GM19035 (cell line): ENCODE results near the gene TBX5.

Experiments used
- ATAC-seq: cut with Tn5 transposase; IDR thresholded peaks from one replicate; pipeline ENCODE4 v1.9.1; 2021; ENCODE audit not compliant: unreplicated experiment

Gene TBX5

DNA sequence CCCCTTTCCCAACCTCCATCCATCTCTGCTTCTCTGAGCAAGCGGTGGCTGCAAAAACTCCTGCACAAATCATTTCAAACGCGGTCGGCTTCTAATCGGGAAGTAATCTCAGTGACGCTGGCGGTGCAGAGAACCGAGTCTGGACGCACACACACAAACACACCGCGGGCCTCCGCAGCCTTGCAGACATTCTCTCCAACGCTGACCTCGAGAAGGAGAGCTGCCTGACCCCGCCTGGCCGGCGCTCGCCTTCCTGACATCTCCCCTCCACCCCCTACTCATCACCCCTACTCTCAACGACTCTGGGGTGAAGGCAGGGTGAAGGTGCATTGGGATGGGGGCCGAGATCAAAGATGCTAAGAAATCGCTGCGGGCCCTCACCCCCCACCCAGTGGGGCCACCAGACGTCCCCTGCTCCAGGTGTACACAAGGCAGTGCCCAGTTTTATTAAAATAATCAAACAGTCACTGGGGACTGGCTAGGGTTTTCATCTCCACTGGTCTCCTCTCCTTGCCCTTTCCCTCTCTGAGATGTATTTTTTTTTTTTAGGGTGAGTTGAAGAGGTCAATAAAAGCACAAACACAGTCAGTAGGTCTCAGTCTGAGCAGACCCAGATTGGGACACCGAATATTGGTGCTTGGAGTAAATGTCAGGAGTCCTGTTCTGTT, 506 bp upstream of the TBX5 start:
- ATAC-seq = no peak

DNA sequence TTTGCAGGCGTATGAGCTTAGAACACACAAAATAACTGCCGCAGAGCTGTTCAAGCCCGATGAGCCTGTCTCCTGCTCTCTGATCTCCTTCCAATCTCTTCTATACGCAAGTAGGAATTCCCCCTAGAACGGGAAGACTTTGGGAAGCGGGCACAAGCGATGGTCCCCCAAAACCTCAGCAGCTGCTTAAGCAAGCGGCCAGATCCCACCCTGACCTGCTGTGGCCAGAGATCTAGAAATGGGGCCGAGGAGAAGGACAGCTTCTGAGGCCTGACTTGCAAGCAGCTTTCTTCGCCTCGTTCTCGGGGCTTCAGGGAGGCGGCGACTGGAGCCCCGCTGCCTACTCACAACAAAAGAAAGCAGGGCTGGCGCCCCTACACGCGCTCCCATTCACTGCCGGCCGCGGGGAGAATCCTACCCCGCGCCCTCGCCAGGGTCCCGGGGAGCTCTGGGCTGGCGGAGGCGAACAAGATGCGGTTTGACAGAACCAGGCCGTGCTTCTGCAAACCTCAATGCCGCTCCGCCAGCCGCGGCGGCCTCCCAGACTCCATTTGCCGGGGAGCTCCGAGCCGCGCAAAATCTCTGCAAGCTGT, 922 bp downstream of the TBX5 start:
- ATAC-seq = no peak

DNA sequence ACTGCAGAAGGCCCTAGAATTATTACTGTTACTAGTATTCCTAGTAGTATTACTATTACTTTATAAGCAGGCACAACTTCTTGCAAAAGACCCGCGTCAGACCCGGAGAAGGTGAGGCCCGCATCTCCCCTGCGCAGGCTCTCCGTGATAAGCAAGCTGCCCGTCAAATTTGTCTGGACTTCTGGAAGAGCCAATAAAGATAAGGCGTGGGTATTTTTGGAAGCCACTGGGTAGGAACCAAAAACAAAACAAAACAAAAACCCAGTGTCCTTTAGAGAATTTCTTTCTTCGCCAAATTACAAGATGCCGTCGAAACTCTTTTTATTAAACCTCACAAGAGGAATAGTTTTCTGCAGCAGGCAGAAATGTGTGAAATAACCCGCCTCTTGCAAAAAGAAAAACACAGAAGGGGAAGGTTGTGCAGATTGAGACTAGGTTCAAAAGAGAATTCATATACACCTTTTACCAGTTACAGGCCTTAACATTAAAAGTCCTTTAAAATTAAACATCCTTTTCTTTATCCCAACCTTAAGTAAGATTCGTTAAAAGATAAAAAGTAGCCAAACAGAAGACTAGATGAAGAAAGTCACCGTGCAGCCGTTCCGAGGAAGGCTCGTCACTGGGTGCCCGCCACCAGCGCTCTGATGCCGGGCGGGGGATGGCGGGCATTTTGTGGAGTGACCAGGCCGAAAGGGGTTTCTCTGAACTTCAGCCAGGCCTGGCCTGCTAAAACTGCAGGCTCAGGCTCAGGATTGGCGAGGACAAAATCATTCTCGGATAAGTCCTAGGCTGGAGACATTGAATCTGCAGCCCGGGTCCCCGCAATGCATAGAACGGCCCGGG, 1.6 kb downstream of the TBX5 start:
- ATAC-seq = no peak

DNA sequence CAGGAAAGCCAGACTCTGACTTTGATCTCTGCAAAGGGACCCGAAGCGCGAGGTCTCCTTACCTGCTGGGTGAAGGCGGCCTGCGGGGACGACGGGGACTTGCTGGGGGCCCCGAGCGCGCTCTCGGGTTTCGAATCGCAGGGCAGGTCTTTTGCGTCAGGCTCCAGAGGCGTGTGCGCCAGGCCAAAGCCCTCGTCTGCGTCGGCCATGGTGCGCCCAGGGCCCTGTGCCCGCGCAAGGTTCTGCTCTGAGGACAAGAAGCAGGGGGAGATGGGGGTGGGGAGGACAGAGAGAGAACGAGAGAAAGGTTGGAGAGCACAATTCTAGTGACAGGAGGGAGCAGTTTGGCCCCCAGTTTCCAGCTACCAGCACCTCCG, 2.3 kb downstream of the TBX5 start:
- ATAC-seq = no peak

DNA sequence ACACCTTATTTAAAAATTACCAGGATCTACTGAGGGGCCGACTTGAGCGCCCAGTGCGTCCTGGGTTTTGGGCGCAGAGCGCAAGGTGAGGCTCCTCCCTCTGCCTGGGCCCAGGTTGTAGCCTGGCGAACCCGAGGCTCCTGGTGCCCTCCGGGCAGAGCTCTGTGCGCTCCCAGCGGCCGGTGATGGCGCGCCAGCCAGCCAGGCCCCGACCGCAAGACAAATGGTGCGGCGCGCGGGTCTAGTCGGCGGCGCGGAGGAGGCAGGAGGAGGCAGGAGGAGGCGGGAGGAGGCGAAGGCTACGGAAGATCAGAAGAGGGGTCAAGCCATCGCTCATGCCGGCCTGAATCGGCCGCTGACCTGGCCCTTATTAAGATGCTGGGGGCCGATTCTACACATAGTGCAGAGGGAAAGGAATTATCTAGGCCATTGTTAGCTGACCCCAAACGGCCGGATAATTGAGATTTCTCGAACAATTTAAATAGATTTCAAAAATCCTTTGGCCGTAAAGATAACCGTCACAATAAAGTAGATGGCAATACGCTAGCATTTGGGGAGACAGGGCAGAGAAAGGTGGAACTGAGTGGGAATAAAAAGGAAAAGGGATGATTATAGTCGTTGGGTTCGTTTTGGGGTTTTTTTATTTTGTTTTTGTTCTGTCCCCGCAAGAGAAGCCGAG, 2.8 kb downstream of the TBX5 start:
- no peak for ATAC-seq

DNA sequence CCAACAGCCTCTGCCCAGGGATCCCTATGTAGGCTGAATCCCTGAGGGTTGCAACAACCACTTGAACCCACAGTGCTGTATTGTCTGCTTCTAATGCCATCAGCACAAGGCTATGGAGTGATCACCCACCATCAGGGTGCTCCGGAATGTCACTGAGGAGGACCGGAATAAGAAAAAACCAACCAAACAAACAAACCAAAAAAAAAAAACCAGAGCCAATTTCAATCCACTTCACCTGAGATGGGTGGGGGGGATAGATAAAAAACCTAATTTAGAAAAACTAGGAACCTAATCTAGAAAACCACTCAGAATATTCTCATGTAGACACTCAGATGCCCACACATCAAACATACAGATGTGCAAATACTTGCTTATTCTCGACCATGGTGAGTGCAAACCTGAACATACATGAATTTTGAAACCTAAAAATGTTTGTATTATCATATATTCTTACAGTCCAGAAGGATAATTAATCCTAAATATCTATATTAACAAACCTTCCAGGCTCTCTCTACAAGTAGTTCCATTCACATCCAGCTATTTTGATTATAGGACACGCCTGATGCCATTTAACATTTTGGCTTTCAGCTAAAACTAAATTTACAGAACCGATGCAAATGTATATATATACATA, 3.7 kb downstream of the TBX5 start:
- no peak for ATAC-seq

DNA sequence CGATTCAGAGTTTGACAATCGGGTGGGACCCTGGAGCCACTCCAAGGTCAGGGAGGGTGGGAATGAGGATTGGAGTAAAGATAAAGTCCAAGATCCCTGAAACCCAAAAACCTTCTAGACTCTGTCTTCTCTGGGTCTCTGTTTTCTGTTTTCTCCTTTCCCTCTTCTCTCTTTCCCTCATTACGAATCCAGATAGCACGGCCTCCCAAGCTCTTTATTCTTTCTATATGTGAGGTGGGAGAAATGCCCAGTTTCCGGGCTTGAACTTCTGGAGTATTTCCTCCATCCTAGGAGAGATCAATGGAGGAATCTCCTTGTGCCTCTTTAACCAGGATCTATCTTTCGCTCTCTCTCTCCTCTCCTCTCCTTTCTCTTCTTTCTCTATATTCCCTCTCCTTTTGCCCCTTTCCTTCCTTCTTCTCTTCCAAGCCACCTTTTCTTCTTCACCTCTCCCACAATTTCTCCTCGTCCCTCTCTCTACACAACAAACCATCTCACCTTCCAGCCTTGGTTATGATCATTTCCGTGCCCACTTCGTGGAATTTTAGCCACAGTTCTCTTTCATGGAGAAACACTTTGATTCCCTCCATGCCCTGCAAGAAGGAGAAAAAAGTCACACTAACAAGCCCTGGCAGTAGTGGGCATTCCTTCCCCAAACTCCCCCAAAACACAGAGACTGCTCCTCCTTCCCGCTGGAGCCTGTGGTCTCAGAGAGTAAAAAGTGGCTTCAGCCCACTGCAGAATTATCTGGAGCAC, 4.4 kb downstream of the TBX5 start:
- ATAC-seq = no peak

DNA sequence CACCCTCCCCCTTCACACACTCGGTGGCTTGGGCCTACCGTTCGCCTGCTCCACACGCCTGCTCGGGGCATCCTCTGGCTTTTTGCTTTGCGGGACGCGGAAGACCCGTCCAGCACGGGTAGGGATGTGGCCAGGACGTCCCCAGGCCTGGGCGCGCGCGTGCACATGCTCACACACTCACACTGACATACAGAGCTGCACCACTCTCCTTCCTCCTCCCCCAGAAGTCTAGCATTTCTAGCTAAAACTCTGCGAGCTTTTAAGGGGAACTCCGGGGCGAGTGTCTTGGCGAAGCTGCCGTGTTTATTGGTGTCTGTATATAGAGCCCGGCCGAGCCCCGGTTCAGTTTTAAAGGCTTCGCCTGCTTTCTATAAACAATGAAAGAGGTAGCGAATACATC, 5.0 kb downstream of the TBX5 start:
- ATAC-seq = no peak

DNA sequence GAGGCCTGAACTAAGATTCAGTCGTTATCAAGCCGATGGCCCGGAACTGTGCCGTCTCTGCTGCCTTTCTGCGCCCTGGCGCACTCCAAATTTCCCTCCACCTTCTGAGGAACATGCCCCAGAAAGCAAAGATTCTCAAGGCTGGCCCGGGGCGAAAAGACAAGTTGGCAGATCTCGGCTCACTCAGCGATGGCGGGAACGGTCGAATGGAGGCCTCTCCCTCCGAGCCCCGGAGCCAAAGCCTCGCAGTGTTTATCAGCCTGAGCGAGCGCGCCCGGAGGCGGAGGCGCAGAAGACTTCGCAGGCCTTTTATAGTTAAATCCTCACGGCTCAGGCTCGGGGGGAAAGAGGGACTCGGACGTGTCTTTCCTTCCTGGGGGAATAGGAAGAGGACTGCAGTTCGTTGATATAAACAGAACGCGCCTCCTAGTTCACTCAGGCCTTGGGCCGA, 5.6 kb downstream of the TBX5 start:
- ATAC-seq = no peak

DNA sequence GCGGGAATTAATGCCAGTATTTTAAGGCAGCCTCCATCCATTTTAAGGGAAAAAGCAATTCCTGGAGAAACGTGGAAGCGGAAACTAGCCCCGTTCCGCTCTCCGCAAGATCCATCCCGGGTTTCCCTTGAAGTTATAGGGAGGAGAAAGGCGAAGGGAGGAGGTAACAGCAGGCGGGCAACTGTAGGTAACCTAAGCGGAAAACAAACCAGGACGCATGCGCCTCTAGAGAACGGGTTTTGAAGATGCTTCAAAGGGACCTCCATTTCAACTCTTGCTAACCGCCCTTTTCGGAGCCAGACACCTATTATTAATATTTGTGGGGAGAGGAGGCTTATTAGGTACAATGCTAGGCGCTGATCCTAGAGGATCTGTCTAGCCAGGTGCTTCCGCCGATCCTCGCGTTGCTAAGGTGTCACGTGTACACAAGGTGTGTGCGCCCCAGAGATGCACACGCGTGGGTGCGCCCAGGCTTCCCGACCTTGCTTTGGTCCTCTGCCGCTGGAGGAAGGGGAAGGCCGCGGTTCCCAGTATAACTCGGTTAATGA, 6.2 kb downstream of the TBX5 start:
- ATAC-seq = no peak

DNA sequence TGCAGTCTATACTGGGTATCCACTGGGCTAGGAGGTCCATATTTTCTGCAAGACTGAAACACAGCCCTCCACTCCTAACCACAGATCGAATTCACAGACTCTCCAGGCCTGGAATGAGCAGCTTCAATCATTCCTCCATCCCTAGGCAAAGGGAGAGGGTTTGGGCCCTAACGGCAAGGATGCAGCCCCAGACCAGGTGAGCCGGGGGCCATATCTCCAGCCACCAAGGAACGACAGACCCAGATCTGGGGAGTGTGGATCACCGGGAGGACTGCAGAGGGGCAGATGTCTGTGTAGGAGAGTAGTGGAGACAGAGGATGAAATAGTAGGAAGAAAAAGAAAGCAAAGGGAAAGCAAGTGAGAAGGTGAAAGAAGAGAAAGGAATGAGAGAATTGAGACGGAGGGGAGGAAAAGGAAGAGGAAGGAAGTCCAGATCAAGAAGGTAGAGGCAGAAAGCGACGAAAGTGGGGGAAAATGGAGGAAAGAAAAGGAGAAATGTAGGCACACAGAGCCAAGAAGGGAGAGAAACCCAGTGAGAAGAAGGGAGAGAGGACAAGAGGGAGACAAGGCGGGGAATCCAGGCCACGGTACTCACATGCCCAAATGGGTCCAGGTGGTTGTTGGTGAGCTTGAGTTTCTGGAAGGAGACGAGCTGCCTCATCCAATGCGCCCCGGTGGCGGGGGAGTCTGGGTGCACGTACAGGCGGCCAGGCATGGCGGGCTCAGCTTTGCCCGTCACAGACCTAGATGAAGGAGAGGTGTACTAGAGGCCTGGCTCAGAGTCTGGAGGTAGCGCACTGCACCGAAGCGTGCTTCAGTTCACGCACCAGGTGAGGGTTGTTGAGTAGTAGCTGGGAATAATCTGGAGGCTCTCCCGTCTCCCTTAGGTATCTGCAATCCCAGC, 7.7 kb downstream of the TBX5 start:
- no peak for ATAC-seq

DNA sequence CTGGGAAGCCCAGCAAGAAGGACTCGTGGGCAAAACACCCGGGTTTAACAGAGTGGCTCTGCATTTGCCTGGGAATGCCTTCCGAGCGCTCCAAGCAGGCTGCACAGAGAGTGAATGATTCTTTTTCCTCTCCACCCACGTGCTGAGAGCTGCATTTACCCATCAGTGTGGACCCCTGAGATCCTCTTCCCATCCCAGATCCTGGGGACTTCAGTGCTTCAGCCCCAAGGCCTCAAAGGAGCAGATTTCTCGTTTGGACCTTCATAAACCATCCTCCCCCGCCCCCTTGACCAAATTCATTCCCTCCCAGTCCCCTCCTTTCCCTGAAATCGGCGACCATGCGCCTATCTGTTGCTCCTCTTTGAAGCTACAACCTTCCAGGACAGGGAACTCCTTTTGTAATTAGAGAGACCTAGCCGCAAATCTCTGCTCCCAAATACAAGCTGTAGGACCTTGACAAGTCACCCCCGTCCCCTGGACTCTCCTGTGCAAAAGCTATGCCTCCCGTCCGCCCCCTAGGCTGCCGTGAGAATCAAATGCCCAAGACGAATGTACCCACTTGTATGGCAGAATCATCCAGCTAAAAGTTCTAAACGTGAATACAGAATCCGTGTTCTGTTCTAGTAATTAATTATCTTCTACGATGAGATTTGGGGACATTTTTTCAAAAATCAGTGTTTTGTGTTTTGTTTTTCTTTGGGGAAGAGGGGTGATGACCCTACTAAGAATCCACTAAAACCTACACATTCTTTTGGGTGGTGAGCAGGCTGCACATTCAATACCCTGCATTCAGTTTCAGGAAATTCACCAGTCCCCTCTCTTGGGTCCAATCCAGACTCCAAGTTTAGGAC, 8.8 kb downstream of the TBX5 start:
- ATAC-seq = no peak

DNA sequence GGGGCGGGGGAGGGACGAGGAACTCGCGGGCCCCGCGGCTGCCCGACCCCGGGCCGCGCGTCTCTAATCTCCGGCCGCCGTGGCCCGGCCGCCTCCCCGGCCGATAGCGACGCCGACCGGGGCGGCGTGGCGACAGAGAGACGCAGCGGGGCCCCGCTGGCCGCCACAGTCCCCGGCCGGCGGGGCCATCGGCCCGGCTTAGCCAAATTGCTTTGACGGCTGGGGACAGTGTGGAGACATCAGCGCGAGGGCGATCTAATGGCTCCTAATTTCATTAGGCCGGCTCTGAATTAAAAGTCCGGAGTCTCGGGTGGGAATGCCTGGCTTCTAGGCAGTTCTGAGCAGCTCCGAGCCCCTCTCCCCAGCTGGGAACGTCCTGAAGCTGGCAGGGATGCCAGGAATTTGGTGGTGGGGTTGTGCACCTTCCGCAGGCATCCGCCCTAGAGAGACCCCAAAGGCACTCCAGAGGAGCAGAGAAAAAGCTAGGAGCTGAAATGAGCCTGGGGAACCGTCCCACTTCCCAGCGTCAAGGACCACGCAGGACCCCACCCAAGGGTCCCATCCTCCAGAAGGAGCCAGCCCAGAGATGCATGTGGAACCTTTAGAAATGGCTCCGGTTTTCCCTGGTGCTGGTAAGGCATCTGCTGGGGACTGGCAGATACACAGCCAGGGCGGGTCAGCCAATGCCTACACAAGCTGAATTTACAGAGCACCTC, 9.6 kb downstream of the TBX5 start:
- no peak for ATAC-seq

DNA sequence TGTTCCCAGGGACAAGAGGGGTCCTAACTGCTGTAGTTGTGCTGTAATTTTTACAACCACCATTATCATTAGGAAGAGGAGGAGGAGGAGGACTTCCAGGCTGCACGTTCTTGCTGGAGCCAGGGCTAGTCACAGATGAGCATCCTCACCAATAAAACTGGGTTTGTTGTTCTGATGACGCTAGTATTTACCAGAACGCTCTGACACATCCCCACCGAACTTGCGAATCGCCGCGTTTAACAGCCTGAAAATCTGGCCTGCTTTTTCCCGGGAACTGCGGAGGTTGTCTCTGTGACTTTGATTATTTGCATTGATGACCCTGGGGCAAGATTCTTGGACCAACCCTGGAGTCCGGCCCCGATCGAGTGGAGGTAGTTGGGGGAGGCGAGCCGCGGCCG, 10.2 kb downstream of the TBX5 start:
- ATAC-seq = no peak

DNA sequence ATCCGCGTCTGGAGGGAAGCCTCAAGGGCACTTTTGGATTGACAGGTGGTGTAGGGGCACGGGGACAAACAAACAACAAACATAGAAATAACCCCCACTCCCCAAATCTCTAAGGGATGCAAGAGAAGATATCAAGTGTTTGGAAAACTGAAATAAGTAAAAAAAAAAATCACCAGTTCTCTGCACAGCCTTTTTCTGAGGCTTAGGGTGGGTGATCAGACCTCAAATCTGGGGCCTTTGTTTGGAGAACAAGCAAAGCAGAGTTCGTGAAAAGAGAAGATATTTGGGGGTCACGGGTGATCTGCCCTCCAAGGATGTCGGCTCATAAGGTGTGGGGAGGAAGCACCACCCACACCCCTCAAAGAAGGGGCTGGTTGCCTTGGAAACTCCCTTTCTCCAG, 10.7 kb downstream of the TBX5 start:
- no peak for ATAC-seq

DNA sequence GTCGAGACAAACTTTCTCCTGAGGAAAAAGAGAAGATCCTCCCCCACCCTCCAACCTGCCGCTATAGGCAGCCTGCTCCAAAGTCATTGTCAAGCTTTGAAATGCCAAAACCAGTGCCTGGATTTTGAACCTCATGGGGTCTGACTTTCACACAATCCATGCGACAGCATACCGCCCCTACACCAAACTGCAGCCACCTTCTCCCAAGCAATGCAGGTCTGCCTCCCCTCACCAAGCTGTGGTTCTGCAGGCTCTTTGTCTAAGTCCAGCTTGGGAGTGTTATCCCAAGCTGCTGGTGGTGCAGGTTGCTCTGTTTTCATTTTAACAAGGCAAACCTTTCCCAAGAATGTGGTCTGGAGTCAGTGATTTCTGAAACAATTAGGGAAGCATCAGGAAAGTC, 12.4 kb downstream of the TBX5 start:
- no peak for ATAC-seq

DNA sequence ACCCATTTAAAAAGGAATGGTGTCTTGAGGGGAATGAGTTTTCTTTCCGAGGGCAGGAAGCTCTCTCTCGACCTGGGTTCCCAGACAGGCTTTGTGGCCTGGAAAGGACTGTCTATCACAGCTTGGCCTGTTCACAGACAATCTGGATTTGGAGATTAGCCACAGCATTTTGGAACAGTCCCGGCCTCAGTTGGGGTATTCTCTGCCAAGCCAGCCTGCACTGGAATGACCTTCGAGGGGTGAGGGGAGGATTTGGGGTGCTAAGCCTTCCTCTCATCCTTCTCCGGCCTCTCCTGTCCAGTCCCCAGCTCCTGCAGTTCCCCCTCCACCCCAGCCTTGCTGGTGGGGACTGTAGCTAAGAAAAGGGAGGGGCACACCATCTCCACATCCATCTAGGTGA, 13.0 kb downstream of the TBX5 start:
- ATAC-seq = no peak

DNA sequence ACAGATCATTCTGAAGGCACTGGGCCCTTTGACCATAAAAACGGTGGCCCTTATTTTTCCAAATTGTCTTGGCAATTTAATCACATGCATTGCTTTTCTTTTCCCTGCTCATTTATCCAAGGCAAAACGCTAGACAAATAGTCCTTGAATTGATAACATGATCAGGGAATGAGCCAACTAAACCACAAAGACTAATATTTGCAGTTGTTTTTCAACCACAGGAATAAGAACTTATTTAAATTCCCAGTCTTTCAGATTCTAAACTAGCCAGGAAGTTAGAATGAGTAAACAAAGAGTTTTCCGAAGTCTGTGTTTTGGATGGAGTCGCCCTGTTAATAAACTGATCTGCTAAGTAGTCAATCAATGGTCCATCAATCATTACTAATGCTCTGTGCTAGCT, 14.9 kb downstream of the TBX5 start:
- no peak for ATAC-seq
